Nephron (organoid): ENCODE data around the gene C5orf58.

ENCODE experiments used
- H3K27ac Mint-ChIP-seq, 3 experiments: 2 replicates each; pipeline ENCODE4 v1.8.0; 2020; ENCODE audit warnings: mixed read lengths in 3 of 3, mild to moderate bottlenecking in 2 of 3, moderate library complexity in 1 of 3
- H3K27me3 Mint-ChIP-seq: 2 replicates; pipeline ENCODE4 v1.8.0; 2021; ENCODE audit warnings: low read depth, mild to moderate bottlenecking, moderate library complexity, mixed read lengths
- H3K36me3 Mint-ChIP-seq: 2 replicates; pipeline ENCODE4 v1.8.0; 2020; ENCODE audit warnings: low read depth, mixed read lengths
- H3K4me1 Mint-ChIP-seq: 2 replicates; pipeline ENCODE4 v1.8.0; 2020; ENCODE audit warnings: mixed read lengths
- H3K4me3 Mint-ChIP-seq, 3 experiments: 2 replicates each; pipeline ENCODE4 v1.8.0; 2020; ENCODE audit warnings: mild to moderate bottlenecking in 3 of 3, mixed read lengths in 3 of 3, moderate library complexity in 2 of 3
- H3K9me3 Mint-ChIP-seq: 2 replicates; pipeline ENCODE4 v1.8.0; 2020; ENCODE audit warnings: mixed read lengths
- CTCF ChIP-seq, 3 experiments: fragments of 200-600 bp; sonication (generic); IDR thresholded peaks; one replicate each; pipeline ENCODE4 v1.5.0; 2021; ENCODE audit warnings: antibody characterized with exemption in 3 of 3; ENCODE audit not compliant: unreplicated experiment in 3 of 3

Gene C5orf58

GRCh38 chr5:170190436-170191134 is 42.2 kb upstream of the C5orf58 start:
- H3K27ac Mint-ChIP-seq = no peak overlapping the region
- H3K9me3 Mint-ChIP-seq = no peaks in the 10 kb centered on the region
- no peaks in the 10 kb centered on the region for H3K4me1 Mint-ChIP-seq
- no peaks in the 10 kb centered on the region for H3K36me3 Mint-ChIP-seq
- H3K4me3 Mint-ChIP-seq = no peak overlapping the region
- peaks cover 4% of the 10 kb centered on the region for H3K27me3 Mint-ChIP-seq
- TF ChIP-seq CTCF (IDR thresholded peaks at IDR 0.05; ENCODE audit: unreplicated experiment in 3 of 3) = no peak

- H3K4me1 Mint-ChIP-seq = no peaks in the 10 kb centered on the region
- TF ChIP-seq CTCF (IDR thresholded peaks at IDR 0.05; ENCODE audit: unreplicated experiment in 3 of 3) = no peak
- H3K36me3 Mint-ChIP-seq = no peaks in the 10 kb centered on the region
- peaks cover 11% of the 10 kb centered on the region for H3K27me3 Mint-ChIP-seq
- no peak overlapping the region for H3K4me3 Mint-ChIP-seq
- H3K9me3 Mint-ChIP-seq = no peaks in the 10 kb centered on the region
- H3K27ac Mint-ChIP-seq = no peak overlapping the region
These were observed 40.0 kb upstream of the C5orf58 start for GRCh38 chr5:170192829-170193228.

- Mint-ChIP-seq H3K27me3 (peaks cover 17% of the 10 kb centered on the region), H3K4me1 (no peaks in the 10 kb centered on the region), H3K36me3 (no peaks in the 10 kb centered on the region), H3K4me3 (no peak overlapping the region), H3K9me3 (no peaks in the 10 kb centered on the region), H3K27ac (no peak overlapping the region)
- no peak for TF ChIP-seq CTCF (IDR thresholded peaks at IDR 0.05; ENCODE audit: unreplicated experiment in 3 of 3)
These were observed 36.8 kb upstream of the C5orf58 start for GRCh38 chr5:170195961-170196360.

- Mint-ChIP-seq H3K36me3 (no peaks in the 10 kb centered on the region), H3K4me3 (no peak overlapping the region), H3K4me1 (no peaks in the 10 kb centered on the region), H3K9me3 (no peaks in the 10 kb centered on the region), H3K27me3 (peaks cover 25% of the 10 kb centered on the region), H3K27ac (no peak overlapping the region)
- TF ChIP-seq CTCF (IDR thresholded peaks at IDR 0.05; ENCODE audit: unreplicated experiment in 3 of 3) = no peak
These were observed 31.9 kb upstream of the C5orf58 start for GRCh38 chr5:170200876-170201275.

GRCh38 chr5:170201311-170201710 is 31.5 kb upstream of the C5orf58 start:
- no peak overlapping the region for H3K4me3 Mint-ChIP-seq
- H3K9me3 Mint-ChIP-seq = no peaks in the 10 kb centered on the region
- no peak for TF ChIP-seq CTCF (IDR thresholded peaks at IDR 0.05; ENCODE audit: unreplicated experiment in 3 of 3)
- H3K27ac Mint-ChIP-seq = no peak overlapping the region
- no peaks in the 10 kb centered on the region for H3K4me1 Mint-ChIP-seq
- no peaks in the 10 kb centered on the region for H3K36me3 Mint-ChIP-seq
- peaks cover 25% of the 10 kb centered on the region for H3K27me3 Mint-ChIP-seq

GRCh38 chr5:170202117-170202516 is 30.7 kb upstream of the C5orf58 start:
- TF ChIP-seq CTCF (IDR thresholded peaks at IDR 0.05; ENCODE audit: unreplicated experiment in 3 of 3) = no peak
- Mint-ChIP-seq H3K36me3 (no peaks in the 10 kb centered on the region), H3K4me3 (no peak overlapping the region), H3K27me3 (peaks cover 21% of the 10 kb centered on the region), H3K27ac (no peak overlapping the region), H3K4me1 (no peaks in the 10 kb centered on the region), H3K9me3 (no peaks in the 10 kb centered on the region)
